Mesenchymal stem cell (in vitro differentiated cells and primary cell): ENCODE measurements around the gene ADTRP.

Experiments used
- DNase-seq: peaks from one replicate; pipeline ENCODE4 v3.0.0-alpha.2; 2013
- H2AFZ ChIP-seq: one replicate; pipeline ENCODE4 v1.6.1; 2013; ENCODE audit warnings: low read depth, mild to moderate bottlenecking, control low read depth, inconsistent platforms, low read length, moderate library complexity
- H2AK5ac ChIP-seq: 2 replicates; pipeline ENCODE4 v1.6.1; 2013; ENCODE audit warnings: low read length, moderate library complexity, mild to moderate bottlenecking, inconsistent platforms; ENCODE audit not compliant: severe bottlenecking
- H2BK120ac ChIP-seq: one replicate; pipeline ENCODE4 v1.6.1; 2013; ENCODE audit warnings: low read depth, mild to moderate bottlenecking, inconsistent platforms, low read length, moderate library complexity
- H2BK12ac ChIP-seq, 2 experiments: one replicate each; pipeline ENCODE4 v1.6.1; 2013; ENCODE audit warnings: inconsistent platforms in 2 of 2, low read length in 2 of 2, mild to moderate bottlenecking in 2 of 2, moderate library complexity in 2 of 2, control low read depth in 1 of 2
- H2BK15ac ChIP-seq: one replicate; pipeline ENCODE4 v1.6.1; 2013; ENCODE audit warnings: mild to moderate bottlenecking, low read depth, inconsistent platforms; ENCODE audit not compliant: poor library complexity, severe bottlenecking
- H2BK5ac ChIP-seq: 2 replicates; pipeline ENCODE4 v1.6.1; 2013; ENCODE audit warnings: low read depth, mild to moderate bottlenecking, low read length, control low read depth, inconsistent platforms; ENCODE audit not compliant: poor library complexity, severe bottlenecking
- H3K14ac ChIP-seq, 2 experiments: one replicate each; pipeline ENCODE4 v1.6.1; 2013; ENCODE audit warnings: inconsistent platforms in 2 of 2, low read length in 2 of 2, control low read depth in 1 of 2, mild to moderate bottlenecking in 1 of 2, moderate library complexity in 1 of 2
- H3K18ac ChIP-seq, 2 experiments: one replicate each; pipeline ENCODE4 v1.6.1; 2013; ENCODE audit warnings: inconsistent platforms in 2 of 2, low read length in 2 of 2, control low read depth in 1 of 2, low read depth in 1 of 2, mild to moderate bottlenecking in 1 of 2
- H3K23ac ChIP-seq, 2 experiments: one replicate each; pipeline ENCODE4 v1.6.1; 2013; ENCODE audit warnings: inconsistent platforms in 2 of 2, low read length in 2 of 2, mild to moderate bottlenecking in 2 of 2, moderate library complexity in 2 of 2, control low read depth in 1 of 2
- H3K27ac ChIP-seq: 2 replicates; pipeline ENCODE4 v1.5.1; 2013; ENCODE audit warnings: mild to moderate bottlenecking, moderate library complexity, low read length, control low read depth, inconsistent platforms; ENCODE audit not compliant: poor library complexity, severe bottlenecking
- H3K27me3 ChIP-seq, 2 experiments: 2 replicates each; pipeline versions ENCODE4 v1.6.1 to v1.7.0; 2013; ENCODE audit warnings: low read length in 2 of 2, mild to moderate bottlenecking in 2 of 2, moderate library complexity in 2 of 2, control low read depth in 1 of 2, inconsistent platforms in 1 of 2; ENCODE audit not compliant: control insufficient read depth in 1 of 2, insufficient read depth in 1 of 2
- H3K36me3 ChIP-seq, 2 experiments: 2 replicates each; pipeline versions ENCODE4 v1.6.1 to v1.7.0; 2013; ENCODE audit warnings: low read length in 2 of 2, control low read depth in 1 of 2, inconsistent platforms in 1 of 2, low read depth in 1 of 2, mild to moderate bottlenecking in 1 of 2; ENCODE audit not compliant: insufficient read depth in 2 of 2, control insufficient read depth in 1 of 2
- H3K4ac ChIP-seq, 2 experiments: one replicate each; pipeline ENCODE4 v1.6.1; 2013; ENCODE audit warnings: inconsistent platforms in 2 of 2, low read length in 2 of 2, mild to moderate bottlenecking in 2 of 2, moderate library complexity in 2 of 2, control low read depth in 1 of 2, low read depth in 1 of 2
- H3K4me1 ChIP-seq: 2 replicates; pipeline ENCODE4 v1.6.1; 2013; ENCODE audit warnings: low read depth, low read length, control low read depth; ENCODE audit not compliant: control insufficient read depth, insufficient read depth
- H3K4me2 ChIP-seq: 2 replicates; pipeline ENCODE4 v1.6.1; 2013; ENCODE audit warnings: low read length, mild to moderate bottlenecking, inconsistent platforms; ENCODE audit not compliant: poor library complexity, severe bottlenecking
- H3K4me3 ChIP-seq, 2 experiments: 2 replicates each; pipeline versions ENCODE4 v1.5.1 to v1.7.0; 2013; ENCODE audit warnings: low read length in 2 of 2, mild to moderate bottlenecking in 2 of 2, control low read depth in 1 of 2, low read depth in 1 of 2; ENCODE audit not compliant: insufficient read depth in 1 of 2
- H3K79me1 ChIP-seq: replicated peaks from 2 replicates; pipeline ENCODE4 v1.6.1; 2013; ENCODE audit warnings: mild to moderate bottlenecking, control low read depth, low read length, inconsistent platforms; ENCODE audit not compliant: poor library complexity, severe bottlenecking
- H3K9ac ChIP-seq: 2 replicates; pipeline ENCODE4 v1.7.0; 2013; ENCODE audit warnings: mild to moderate bottlenecking, low read length, moderate library complexity
- H3K9me3 ChIP-seq: 2 replicates; pipeline ENCODE4 v1.7.0; 2013; ENCODE audit warnings: mild to moderate bottlenecking, low read length; ENCODE audit not compliant: control insufficient read depth
- H4K8ac ChIP-seq: one replicate; pipeline ENCODE4 v1.6.1; 2013; ENCODE audit warnings: inconsistent platforms, mild to moderate bottlenecking, low read length, moderate library complexity
- H4K91ac ChIP-seq: one replicate; pipeline ENCODE4 v1.6.1; 2013; ENCODE audit warnings: mild to moderate bottlenecking, low read length, inconsistent platforms
- WGBS: methylation state at CpG from one replicate; pipeline ENCODE4 v1.1.7; 2013; ENCODE audit warnings: mixed read lengths; 5-methylcytosine and 5-hydroxymethylcytosine counted together

Gene ADTRP

DNA sequence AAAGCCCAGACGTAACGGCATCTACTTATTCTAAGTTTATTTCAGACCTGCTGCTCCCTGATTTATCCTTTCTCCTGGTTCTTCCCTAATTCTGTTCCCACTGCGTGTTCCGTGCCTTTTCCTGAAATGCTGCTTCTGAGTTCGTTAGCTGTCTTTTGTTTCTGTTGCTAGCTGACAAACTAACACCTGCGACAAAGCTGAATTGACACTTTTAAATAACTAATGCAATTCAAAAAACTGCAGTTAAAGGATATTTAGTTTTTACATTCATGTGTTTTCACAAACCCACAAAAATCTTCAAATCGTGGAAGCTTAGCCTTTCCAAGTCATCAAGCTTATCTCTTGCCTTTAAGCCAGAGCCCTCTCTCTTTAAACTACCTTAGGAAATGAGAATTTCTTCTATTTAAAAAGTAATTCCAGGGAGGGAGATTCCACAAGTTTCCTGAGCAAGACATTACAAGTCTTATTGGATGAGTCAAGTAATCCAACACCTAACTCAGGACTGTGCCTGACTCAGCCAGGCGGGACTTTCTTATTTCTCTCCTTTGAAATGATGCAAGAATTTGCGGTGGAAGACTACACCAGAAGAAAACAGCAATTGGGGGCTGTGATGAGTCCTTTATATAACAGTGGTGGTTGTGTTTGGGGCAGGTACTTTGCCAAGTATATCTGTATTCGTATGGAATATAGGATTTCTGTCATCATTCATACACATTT lies 6.3 kb downstream of the ADTRP start:
- WGBS, result 59% methylated on average over 8 of the region's 10 CpGs
- H3K9ac ChIP-seq, result peak overlapping the region; percentile 82
- peak overlapping the region in 1 of 2 experiments; percentile 79 for H2BK12ac ChIP-seq
- H3K4me3 ChIP-seq, result no peak overlapping the region
- no peak overlapping the region for H4K8ac ChIP-seq
- H2BK5ac ChIP-seq, result peak overlapping the region; percentile 48
- no peaks in the 10 kb centered on the region for H3K36me3 ChIP-seq
- peak overlapping the region; percentile 93 for H3K27ac ChIP-seq
- H3K23ac ChIP-seq, result no peak overlapping the region
- no peak overlapping the region for H2BK15ac ChIP-seq
- H3K14ac ChIP-seq, result no peak overlapping the region
- H3K79me1 ChIP-seq, result no peaks in the 10 kb centered on the region
- H2AK5ac ChIP-seq, result peak overlapping the region; percentile 17
- H2BK120ac ChIP-seq, result no peak overlapping the region
- H2AFZ ChIP-seq, result no peak overlapping the region
- H4K91ac ChIP-seq, result no peak overlapping the region
- H3K27me3 ChIP-seq, result no peaks in the 10 kb centered on the region
- peaks cover 20% of the 10 kb centered on the region for H3K4me1 ChIP-seq
- peak overlapping the region in 1 of 2 experiments; percentile 46 for H3K18ac ChIP-seq
- no peaks in the 10 kb centered on the region for H3K9me3 ChIP-seq
- no peak overlapping the region for H3K4me2 ChIP-seq
- H3K4ac ChIP-seq, result no peak overlapping the region
- DNase-seq, result peak; percentile 97

- Histone ChIP-seq H3K4ac (peak overlapping the region; percentile 50 to 92), H3K9me3 (no peaks in the 10 kb centered on the region), H4K91ac (peak overlapping the region; percentile 97), H2BK5ac (peak overlapping the region; percentile 75), H3K18ac (peak overlapping the region; percentile 84 to 97), H3K23ac (no peak overlapping the region), H3K27ac (peak overlapping the region; percentile 93), H2AK5ac (peak overlapping the region; percentile 84), H3K4me1 (peaks cover 23% of the 10 kb centered on the region), H3K4me3 (peak overlapping the region in 1 of 2 experiments; percentile 14), H2AFZ (no peak overlapping the region), H3K79me1 (no peaks in the 10 kb centered on the region), H3K14ac (peak overlapping the region in 1 of 2 experiments; percentile 44), H2BK15ac (peak overlapping the region; percentile 52), H2BK12ac (peak overlapping the region; percentile 76 to 93), H2BK120ac (peak overlapping the region; percentile 71), H3K27me3 (no peaks in the 10 kb centered on the region), H3K9ac (peak overlapping the region; percentile 82), H4K8ac (peak overlapping the region; percentile 83), H3K36me3 (no peaks in the 10 kb centered on the region), H3K4me2 (no peak overlapping the region)
- WGBS, result 81% methylated on average over 6 of the region's 13 CpGs
- DNase-seq, result peak; percentile 70
Observed at GRCh38 chr6:11771473-11772048, 7.0 kb downstream of the ADTRP start.

DNA sequence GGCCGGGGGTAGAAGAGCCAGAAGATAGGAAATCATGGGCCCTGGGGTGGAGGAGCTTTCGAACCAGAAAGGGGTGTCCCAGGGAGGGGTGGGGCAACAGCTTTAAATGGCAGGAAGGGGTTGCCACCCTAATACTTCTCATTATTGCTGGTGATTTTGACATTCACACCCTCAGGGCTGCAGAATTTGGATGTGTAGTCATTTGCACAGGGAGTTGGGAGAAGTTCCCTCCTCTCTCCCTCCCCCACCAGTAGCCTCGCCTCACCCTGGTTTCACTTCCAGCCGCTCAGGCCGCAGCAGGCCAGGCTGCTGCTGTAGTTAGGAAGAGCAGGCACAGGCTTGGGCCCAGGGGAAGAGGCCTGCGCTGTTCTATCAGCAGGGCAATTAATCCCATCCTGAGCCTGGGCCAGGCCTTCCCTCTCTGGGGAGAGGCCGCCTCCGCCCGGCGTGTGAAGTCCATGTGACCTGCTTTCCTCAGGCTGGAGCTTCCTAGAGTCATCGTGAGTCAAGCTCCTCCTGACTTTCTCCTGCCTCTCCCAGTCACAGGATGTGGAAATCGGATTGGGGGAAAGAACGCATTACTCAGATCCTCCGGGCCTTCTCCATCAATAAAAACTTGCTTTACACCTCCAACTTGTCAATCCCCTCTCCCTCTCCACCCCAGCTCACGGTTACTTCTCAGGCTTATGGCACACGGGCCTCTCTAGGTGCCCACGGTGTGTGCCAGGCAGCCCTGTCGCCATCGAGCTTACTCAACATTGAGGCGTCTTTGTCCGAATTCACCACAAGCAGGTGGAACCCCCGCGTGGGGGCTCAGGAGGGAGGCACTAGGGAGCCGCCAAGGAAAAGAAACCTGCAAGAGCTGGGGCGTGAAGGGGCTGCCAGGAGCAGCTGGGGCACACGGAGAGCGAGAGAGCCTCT lies 7.8 kb downstream of the ADTRP start:
- Histone ChIP-seq H3K4me2 (no peak overlapping the region), H2BK12ac (peak overlapping the region; percentile 78 to 93), H3K14ac (peak overlapping the region in 1 of 2 experiments; percentile 44), H2BK5ac (peak overlapping the region; percentile 75), H2BK120ac (peak overlapping the region; percentile 96), H3K27me3 (no peaks in the 10 kb centered on the region), H3K9me3 (no peaks in the 10 kb centered on the region), H2BK15ac (peak overlapping the region; percentile 52), H3K18ac (peak overlapping the region; percentile 84 to 97), H2AK5ac (peak overlapping the region; percentile 84), H3K4me3 (peak overlapping the region in 1 of 2 experiments; percentile 14), H4K91ac (peak overlapping the region; percentile 97), H3K4me1 (peaks cover 23% of the 10 kb centered on the region), H3K79me1 (no peaks in the 10 kb centered on the region), H3K23ac (peak overlapping the region in 1 of 2 experiments; percentile 79), H3K9ac (peak overlapping the region; percentile 82), H3K4ac (peak overlapping the region; percentile 82 to 92), H3K27ac (peak overlapping the region; percentile 93), H4K8ac (peak overlapping the region; percentile 89), H2AFZ (peak overlapping the region; percentile 66), H3K36me3 (no peaks in the 10 kb centered on the region)
- 42% methylated on average over 25 of the region's 27 CpGs for WGBS
- DNase-seq, result peak; percentile 100
